NCI-H146 (cell line): ENCODE measurements around the gene MAN1A2.

Experiments
- DNase-seq: peaks from one replicate; lab custom pipeline; 2025; lab: John Stamatoyannopoulos, UW

MAN1A2 gene

GRCh38 chr1:117359561-117360289, 7.5 kb upstream of the MAN1A2 start:
- no peak for DNase-seq

GRCh38 chr1:117362986-117363385, 4.3 kb upstream of the MAN1A2 start:
- no peak for DNase-seq

- DNase-seq = no peak
Measured at GRCh38 chr1:117363571-117364048, 3.6 kb upstream of the MAN1A2 start.

DNA sequence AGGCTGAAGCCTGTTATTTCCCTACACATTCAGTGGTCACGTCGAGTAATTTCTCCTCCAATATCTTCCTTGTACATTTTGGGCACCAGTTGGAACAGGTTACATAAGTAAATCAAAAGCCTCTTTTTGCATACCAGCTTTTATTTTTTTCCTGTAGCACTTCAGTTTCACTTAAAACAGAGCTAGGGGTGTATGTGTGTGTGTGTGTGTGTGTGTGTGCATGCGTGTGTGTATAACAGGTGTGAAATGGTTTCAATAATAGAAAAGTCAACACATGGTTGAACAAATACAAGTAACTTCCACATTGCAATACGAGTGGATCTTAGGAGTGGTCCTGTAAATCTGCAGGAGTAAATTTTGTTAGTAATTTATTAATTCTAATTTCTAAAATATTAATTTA, 3.0 kb upstream of the MAN1A2 start:
- no peak for DNase-seq

GRCh38 chr1:117365350-117366176, 1.7 kb upstream of the MAN1A2 start:
- no peak for DNase-seq

DNA sequence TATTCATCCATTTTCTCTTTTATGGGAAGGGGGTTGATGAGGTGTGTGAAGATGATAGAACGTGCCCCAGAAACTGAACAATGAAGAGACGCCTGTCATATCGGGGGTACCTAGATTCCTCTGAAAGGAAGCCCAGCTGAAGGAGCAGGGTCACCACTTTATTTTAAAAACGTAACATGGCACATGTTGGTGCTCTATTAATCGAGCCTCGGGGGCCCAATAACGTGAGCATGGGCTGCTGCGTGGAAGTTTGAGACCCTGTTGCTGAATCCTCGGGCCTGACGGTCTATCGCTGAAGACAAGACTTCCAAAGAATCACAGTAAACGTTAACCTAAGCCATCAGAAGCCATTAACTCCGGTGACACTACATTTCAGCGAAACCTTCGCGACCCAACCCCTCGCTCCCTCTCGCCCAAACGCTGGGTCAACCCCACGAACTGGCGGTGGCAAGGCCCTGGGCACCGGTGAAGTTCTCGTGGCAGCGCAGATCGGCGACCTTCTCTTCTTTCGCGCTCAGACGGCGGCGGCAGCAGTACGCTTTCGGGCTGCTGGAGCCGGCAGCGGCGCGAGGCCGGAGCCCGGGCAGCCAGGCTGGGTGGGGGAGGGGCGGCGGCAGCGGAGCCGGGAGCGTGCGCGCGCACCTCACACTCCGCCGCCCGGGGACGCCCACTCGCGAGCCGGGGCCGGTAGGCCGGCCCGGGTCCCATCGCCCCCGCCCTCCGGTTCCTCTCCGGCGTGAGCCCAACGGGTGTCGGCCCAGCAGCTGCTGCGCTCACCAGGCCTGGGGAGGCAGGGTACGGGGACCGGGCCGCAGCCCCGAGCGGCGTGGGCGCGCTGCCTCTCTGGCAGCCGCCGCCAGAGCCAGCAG, 838 bp upstream of the MAN1A2 start:
- DNase-seq = peak; percentile 87

GRCh38 chr1:117368116-117369108, 1.2 kb downstream of the MAN1A2 start:
- no peak for DNase-seq

GRCh38 chr1:117370071-117370470, 2.8 kb downstream of the MAN1A2 start:
- DNase-seq = no peak

GRCh38 chr1:117370509-117370908, 3.3 kb downstream of the MAN1A2 start:
- no peak for DNase-seq

DNA sequence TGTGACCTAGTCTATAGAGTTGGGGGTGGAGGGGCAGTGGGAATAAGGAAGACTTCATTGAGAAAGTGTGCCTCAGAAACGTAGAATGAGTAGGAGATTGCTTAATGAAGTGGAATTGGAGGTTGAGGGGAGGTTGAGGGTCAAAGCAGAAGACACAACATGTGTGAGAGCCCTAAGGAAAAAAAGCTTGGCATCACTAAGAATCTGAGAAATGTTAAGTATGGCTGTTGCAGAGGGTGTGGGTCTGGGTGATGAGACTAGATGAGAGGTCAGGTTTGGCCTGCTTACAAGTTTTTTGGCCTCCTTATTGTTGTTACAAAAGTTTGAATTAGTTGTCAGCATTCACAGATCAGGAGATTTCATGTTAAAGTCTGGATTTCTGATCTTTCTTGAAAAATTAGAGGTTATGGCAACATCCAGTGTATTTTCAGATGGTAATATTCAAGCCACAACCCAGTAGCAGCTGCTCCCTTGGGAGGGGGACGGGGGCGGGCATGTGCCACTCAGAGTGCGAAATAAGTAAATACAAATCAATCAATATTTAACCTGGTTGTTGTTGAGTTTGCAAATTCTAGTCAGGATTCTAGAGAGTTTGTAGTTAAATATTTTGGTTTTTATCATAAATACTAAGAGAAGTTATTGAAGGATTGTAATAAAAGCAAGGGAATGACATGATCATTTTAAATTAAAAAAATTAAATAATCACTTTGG, 4.3 kb downstream of the MAN1A2 start:
- no peak for DNase-seq

DNA sequence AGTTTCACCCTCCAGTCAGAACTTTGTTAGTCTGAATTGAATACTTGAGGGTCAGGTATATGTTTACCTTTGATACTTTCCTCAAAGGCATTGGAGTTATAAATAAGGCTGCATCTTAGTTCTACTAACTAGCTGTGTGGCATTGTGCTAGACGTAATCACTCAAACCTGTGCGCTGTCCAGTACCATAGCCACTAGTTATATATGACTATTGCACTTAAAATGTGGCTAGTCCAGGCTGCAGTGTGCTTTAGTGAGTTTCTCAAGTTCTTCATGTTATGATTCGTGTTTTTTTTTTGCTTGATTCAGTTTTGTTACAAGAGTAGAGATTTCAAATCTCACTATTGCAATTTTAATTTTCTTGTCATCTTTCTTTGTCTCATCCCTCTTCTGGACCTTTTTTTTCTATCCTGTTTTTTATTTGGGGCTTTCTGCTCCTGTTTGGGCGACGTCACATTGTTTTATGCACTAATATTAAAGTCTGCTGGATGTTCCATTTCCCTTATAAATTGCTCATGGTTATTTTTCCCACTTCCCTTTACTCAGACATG, 5.7 kb downstream of the MAN1A2 start:
- no peak for DNase-seq

DNA sequence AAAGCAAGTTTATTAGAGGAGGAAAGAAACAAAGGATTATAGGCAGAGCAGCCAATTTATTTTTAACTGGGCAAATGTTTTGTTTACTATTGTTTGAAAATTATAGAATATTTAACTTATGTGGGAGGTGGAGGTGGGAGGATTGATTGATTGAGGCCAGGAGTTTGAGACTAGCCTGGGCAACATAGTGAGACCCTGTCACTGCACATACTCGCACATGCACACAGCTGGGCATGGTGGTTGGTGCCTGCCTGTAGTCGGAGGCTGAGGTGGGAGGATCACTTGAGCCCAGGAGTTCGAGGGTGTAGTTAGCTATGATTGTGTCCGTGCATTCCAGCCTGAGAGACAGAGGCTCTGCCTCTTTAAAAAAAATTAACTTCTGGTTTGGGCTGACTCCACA, 6.7 kb downstream of the MAN1A2 start:
- DNase-seq = no peak

DNA sequence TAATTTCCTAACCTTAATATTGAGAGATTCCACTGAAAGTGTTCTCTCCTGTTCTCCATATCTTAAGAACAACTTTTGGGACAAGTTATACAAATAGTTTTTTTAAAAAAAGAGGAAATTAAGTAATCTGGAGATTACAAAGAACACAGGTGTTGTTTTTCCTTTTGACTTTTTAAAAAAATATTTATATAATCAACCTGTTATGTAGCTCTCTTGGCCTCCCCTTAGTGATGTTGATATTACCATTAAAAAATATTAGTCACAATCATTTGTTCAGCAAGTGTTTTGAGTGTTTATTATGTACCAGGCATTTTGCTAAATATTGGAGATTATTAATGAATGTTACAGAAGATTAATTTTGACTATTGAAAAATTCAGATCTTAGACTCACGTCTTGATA, 8.1 kb downstream of the MAN1A2 start:
- DNase-seq = no peak

DNA sequence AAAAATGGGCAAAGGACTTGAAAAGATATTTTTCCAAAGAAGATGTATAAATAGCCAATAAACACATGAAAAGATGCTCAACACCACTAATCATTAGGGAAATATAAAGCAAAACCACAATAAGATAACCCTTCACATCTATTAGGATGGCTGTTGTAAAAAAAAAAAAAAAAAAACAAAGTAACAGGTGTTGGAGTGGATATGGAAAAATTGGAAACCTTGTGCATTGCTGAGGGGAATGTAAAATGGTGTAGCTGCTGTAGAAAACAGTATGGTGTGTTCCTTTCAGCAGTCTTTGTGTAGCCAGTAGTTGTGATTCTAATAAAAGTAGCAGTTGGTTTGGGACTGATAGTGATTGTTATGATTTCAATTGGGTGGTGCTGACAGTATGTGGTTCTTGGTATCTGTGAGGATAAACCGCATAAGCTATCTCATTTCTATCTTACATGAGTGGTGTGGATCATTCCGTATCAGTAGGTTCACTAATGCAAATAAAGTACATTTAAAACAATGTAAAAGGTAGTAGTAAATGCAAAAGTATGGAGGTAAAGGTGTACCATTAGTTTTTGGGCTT, 19.9 kb downstream of the MAN1A2 start:
- DNase-seq = no peak

DNA sequence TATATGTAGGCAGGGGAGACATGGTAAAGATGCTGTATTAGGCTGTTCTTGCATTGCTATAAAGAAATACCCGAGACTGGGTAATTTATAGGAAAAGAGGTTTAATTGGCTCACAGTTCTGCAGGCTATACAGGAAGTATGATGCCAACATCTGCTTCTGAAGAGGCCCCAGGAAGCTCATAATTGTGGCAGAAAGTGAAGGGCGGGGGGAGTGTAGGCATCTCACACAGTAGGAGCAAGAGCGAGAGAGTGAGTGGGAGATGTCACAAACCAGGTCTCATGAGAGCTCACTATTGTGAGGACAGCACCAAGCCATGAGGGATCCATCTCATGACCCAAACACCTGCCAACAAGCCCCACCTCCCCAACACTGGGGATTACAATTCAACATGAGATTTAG, 21.1 kb downstream of the MAN1A2 start:
- DNase-seq = no peak

DNA sequence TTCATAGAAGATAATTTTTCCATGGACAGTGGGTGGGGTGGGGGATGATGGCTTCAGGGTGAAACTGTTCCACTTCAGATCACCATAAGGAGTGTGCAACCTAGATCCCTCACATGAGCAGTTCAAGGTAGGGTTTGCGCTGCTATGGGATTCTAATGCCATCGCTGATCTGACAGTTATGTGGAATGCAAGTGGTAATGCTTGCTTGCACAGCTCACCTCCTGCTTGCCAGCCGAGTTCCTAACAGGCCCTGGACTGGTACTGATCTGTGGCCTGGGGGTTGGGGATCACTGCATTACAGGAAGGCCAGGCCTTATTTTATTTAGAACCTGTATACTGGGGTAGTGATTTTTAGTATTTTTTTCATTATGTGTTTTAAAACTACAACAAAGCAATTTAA, 22.0 kb downstream of the MAN1A2 start:
- DNase-seq = no peak

- no peak for DNase-seq
Measured at GRCh38 chr1:117389779-117390178, 22.5 kb downstream of the MAN1A2 start.

DNA sequence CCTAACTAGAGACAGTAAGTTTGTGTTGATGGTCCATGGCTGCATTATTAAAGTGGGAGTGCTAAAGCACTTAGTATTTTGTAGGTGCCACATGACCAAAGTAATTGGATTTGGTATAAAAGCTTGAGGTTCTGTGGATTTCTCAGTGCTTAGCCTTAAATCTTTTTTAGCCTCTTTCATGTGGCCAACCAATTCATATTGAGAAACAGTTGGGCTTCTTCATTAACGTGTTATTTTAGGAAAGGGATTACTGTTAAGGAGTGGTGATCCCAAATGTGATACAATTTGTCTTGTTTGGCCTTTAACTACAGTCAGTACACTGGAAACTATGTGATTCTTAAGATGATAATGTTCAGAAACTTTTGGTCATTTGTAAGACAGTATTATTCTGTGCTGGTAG, 25.5 kb downstream of the MAN1A2 start:
- DNase-seq = no peak

GRCh38 chr1:117396074-117396473, 28.8 kb downstream of the MAN1A2 start:
- DNase-seq = no peak

GRCh38 chr1:117396636-117397035, 29.4 kb downstream of the MAN1A2 start:
- no peak for DNase-seq
